Measurements from ENCODE around the gene CACYBP.

Gene CACYBP, protein sequence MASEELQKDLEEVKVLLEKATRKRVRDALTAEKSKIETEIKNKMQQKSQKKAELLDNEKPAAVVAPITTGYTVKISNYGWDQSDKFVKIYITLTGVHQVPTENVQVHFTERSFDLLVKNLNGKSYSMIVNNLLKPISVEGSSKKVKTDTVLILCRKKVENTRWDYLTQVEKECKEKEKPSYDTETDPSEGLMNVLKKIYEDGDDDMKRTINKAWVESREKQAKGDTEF

DNA sequence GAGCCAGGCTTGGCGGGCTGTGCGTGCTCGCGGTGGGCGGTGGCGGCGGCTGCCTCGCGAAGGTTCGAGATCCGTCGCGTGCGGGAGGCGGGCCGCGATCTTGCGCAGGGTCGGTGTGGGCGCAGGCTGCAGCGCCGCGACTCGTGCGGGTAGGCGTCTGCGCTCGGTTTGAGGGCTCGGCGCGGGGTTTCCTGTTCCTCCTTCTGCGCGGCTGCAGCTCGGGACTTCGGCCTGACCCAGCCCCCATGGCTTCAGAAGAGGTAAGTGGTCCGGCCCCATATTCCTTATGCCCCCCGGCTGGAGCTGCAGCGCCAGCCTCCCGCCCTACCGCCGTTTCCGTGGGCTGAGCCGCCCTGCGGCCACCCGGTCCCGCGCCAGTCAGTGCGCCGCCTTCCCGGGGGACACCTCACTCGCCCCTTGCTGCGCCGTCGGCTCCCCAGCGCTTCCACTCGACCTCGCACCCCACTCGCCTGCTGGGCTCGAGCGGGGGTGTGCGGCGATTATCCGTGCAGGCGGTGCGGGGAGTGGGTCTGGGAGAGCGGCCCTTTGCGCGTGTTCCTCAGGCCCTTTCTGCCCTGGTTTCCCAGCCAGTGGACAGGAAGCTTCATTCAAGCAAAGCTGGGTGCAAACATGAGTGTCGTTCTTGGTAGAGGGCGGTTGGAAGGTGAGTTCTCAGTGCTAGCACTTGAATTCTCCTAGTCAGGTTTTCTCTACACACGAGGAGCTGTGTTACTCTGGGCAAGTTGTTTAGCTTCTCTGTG lies at the start of gene CACYBP:
Gene CACYBP, plus strand, starts transcription at position 12 of the 761 bp plus-strand sequence. Its CDS starts 234 bp downstream, at position 246.
- peak within 1 kb of the TSS; percentile 90 for H3K4me3 ChIP-seq (ENCODE audit: low read depth, low read length)
- DNase-seq (ENCODE audit: low read depth): no peak
- TF ChIP-seq, protein P1, sequence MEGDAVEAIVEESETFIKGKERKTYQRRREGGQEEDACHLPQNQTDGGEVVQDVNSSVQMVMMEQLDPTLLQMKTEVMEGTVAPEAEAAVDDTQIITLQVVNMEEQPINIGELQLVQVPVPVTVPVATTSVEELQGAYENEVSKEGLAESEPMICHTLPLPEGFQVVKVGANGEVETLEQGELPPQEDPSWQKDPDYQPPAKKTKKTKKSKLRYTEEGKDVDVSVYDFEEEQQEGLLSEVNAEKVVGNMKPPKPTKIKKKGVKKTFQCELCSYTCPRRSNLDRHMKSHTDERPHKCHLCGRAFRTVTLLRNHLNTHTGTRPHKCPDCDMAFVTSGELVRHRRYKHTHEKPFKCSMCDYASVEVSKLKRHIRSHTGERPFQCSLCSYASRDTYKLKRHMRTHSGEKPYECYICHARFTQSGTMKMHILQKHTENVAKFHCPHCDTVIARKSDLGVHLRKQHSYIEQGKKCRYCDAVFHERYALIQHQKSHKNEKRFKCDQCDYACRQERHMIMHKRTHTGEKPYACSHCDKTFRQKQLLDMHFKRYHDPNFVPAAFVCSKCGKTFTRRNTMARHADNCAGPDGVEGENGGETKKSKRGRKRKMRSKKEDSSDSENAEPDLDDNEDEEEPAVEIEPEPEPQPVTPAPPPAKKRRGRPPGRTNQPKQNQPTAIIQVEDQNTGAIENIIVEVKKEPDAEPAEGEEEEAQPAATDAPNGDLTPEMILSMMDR (IDR thresholded peaks at IDR 0.05; ENCODE audit: low read depth, low read length, missing control alignments): peak; percentile 3

DNA sequence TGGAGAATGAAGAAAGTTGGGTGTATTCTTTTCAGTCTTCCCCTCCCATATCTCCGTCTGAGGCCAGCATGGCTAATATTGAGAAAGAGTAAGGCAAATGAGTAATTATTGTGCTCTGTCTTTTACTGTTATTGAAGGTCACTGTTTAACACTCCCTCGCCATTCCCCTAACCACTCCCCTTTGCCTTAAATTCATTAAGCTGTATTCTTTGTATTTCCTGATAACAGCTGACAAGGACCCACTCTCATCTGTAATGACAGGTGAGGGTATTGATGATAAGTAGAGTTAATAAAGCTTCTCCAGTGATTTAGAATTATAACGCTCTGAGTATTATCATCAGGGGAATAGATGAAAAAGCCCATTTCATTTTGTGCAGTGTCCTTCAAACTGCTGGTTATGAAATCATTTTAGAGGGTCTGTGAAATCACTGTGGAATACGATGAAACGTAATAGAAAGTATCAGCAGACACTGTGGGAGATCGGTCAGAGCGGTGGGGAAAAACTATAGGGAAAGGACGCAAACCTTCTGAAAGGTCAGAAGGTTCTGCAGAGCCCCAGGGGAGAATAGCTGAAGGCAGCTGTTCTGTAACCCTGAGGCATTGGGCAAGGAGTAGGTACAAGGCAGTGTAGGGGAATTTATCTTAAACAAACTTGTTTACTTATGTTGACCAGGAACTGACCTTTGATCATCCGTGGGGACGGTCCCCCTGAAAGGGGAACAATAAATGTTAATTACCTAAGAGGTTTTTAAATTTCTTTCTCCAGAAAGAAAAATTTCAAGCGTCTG lies 46.3 kb upstream of the CACYBP start:
- TF ChIP-seq, protein P1 (IDR thresholded peaks at IDR 0.05; ENCODE audit: low read depth, low read length, missing control alignments): no peak
- DNase-seq (ENCODE audit: low read depth): no peak
- no peak overlapping the region; the same call in 1 of the 2 replicates for H3K4me3 ChIP-seq (ENCODE audit: low read depth, low read length)

DNA sequence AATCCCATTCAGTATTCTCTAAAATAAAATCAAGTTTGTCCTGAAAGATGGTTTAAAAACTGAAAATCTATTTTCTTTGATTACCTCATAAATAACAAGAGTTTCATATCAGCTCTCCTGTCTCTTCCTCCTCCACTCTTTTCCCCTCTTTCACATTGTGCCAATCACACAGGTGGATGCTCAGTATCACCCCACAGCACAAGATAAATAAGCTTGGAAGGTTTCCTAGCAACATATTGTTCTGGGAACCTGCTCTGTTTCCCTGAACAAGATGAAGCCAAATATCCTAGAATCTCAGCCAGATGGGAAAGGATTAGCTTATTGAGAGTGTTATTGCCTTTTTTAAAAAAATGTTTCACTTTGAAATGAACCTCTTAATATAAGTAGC lies 45.7 kb upstream of the CACYBP start:
- DNase-seq (ENCODE audit: low read depth): no peak
- TF ChIP-seq, protein P1 (IDR thresholded peaks at IDR 0.05; ENCODE audit: low read depth, low read length, missing control alignments): no peak
- no peak overlapping the region for H3K4me3 ChIP-seq (ENCODE audit: low read depth, low read length)

DNA sequence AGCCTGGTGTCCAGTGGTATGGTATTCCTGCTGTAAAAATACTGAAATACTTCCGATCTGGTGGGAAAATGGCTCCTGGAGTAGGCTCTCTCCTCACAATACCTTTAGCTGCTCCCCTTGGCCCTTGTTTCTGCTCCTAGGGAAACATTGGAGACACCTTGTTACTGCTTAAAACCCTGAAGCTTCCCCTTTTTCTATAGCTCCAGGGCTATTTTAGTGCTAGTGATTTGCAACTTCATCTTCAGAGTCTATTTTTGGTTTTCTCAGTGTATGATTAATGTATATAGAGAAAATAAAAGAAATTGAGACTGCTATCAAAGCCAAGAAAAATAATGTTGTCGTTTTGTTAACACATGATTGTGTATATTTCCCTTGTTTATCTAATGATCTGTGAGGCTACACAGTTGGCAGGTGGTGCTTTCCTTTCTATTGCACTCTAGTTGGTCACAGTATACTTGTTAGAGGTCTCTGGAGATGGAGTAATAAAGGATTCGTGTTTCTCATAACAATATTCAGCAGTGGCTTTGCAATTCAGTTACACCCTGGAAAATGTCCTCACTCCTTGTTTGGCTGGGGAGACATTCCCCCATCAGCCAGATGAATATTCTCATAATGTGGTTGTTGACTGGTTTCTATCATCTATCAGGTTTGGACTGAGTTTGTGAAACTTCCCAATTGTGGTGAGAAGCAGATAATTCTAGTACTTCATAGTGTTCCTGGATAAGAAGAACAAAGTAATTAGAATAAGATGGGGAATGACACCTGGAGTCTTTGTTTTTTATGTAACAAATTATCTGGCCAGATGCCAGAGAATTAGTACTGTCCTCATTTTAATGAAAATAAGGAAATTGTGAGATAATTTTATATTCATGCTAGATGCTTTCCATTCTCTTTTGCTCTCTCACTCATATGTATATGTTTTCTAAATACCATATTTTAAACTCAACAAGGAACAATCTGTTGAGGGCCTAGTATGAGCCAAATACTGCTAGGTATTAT lies 44.8 kb upstream of the CACYBP start:
- TF ChIP-seq, protein P1 (IDR thresholded peaks at IDR 0.05; ENCODE audit: low read depth, low read length, missing control alignments): no peak
- DNase-seq (ENCODE audit: low read depth): no peak
- H3K4me3 ChIP-seq (ENCODE audit: low read depth, low read length): no peak overlapping the region

DNA sequence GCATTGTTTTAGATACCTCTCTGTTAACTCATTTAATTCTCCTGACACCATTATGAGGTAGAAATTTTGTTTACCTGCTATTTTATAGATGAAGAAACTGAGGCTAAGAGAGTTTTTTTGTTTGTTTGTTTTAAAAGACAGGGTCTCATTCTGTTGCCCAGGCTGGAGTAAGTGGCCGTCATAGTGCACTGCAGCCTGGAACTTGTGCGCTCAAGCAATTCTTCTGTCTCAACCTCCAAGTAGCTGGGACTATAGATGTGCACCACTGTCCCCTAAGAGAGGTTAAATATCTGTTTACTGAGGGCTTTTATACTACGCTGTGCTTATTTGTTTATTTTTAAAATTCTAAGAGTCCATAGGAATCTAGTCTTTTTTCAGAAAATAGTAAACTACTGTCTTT lies 43.7 kb upstream of the CACYBP start:
- no peak overlapping the region for H3K4me3 ChIP-seq (ENCODE audit: low read depth, low read length)
- DNase-seq (ENCODE audit: low read depth): no peak
- TF ChIP-seq, protein P1 (IDR thresholded peaks at IDR 0.05; ENCODE audit: low read depth, low read length, missing control alignments): no peak

DNA sequence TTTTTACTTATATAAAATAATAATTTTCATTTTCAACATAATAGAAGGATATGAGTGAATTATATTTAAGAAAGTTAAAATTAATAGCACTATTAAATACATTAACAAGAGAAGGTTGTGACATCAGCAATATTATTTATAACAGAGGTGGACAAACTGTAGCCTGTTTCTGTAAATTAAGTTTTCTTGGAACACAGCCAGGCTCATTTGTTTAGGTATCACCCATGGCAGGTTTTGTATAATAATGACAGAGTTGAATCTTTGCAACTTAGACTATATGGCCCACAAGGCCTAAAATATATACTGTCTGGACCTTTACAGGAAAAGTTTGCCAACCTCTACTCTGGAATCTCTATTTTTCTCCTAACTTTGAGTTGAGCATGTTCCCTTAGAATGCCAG lies 42.8 kb upstream of the CACYBP start:
- no peak overlapping the region for H3K4me3 ChIP-seq (ENCODE audit: low read depth, low read length)
- TF ChIP-seq, protein P1 (IDR thresholded peaks at IDR 0.05; ENCODE audit: low read depth, low read length, missing control alignments): no peak
- DNase-seq (ENCODE audit: low read depth): no peak
